GM19463 (cell line): ENCODE data around the gene SPINK4.

Experiments
- ATAC-seq: cut with Tn5 transposase; IDR thresholded peaks from one replicate; pipeline ENCODE4 v1.9.1; 2021; ENCODE audit warnings: mild to moderate bottlenecking, moderate library complexity; ENCODE audit not compliant: unreplicated experiment

The SPINK4 gene

GRCh38 chr9:33229359-33230114 lies 10.4 kb upstream of the SPINK4 start:
- no peak for ATAC-seq

- ATAC-seq = no peak
Measured at GRCh38 chr9:33230756-33231622, 9.0 kb upstream of the SPINK4 start.

GRCh38 chr9:33231623-33231942 lies 8.4 kb upstream of the SPINK4 start:
- ATAC-seq = no peak

- no peak for ATAC-seq
Measured at GRCh38 chr9:33232815-33233214, 7.2 kb upstream of the SPINK4 start.

GRCh38 chr9:33233626-33234342 lies 6.2 kb upstream of the SPINK4 start:
- ATAC-seq = no peak

GRCh38 chr9:33234511-33235467 lies 5.2 kb upstream of the SPINK4 start:
- no peak for ATAC-seq

- ATAC-seq = no peak
Measured at GRCh38 chr9:33236571-33236970, 3.4 kb upstream of the SPINK4 start.

- ATAC-seq = no peak
Measured at GRCh38 chr9:33241298-33241697, 1.3 kb downstream of the SPINK4 start.

GRCh38 chr9:33242609-33243134 lies 2.7 kb downstream of the SPINK4 start:
- ATAC-seq = no peak

- no peak for ATAC-seq
Measured at GRCh38 chr9:33244137-33244784, 4.3 kb downstream of the SPINK4 start.

- ATAC-seq = no peak
Measured at GRCh38 chr9:33245341-33245740, 5.4 kb downstream of the SPINK4 start.

GRCh38 chr9:33246269-33246860 lies 6.4 kb downstream of the SPINK4 start:
- no peak for ATAC-seq

- peak; percentile 2 for ATAC-seq
Measured at GRCh38 chr9:33248606-33249005, 8.6 kb downstream of the SPINK4 start.

- ATAC-seq = peak; percentile 72
Measured at GRCh38 chr9:33249087-33249658, 9.2 kb downstream of the SPINK4 start.

- no peak for ATAC-seq
Measured at GRCh38 chr9:33249983-33250382, 10.0 kb downstream of the SPINK4 start.

GRCh38 chr9:33250458-33250995 lies 10.6 kb downstream of the SPINK4 start:
- ATAC-seq = no peak

GRCh38 chr9:33254211-33254610 lies 14.2 kb downstream of the SPINK4 start:
- ATAC-seq = no peak

- no peak for ATAC-seq
Measured at GRCh38 chr9:33255014-33255413, 15.0 kb downstream of the SPINK4 start.

- no peak for ATAC-seq
Measured at GRCh38 chr9:33255471-33255870, 15.5 kb downstream of the SPINK4 start.
